Hepatocyte (in vitro differentiated cells): Measurements from ENCODE around the gene PMS2.
"Not testable (repeated sequence)": the region's sequence is repeated elsewhere in the genome, so short reads cannot be mapped to it uniquely, and the experiment has no call there.

Source experiments
- CTCF ChIP-seq: fragments of 200-600 bp; sonication (generic); IDR thresholded peaks from 2 replicates; pipeline ENCODE4 v1.5.1; 2016; ENCODE audit warnings: antibody characterized with exemption, mild to moderate bottlenecking; ENCODE audit not compliant: poor library complexity
- EZH2 ChIP-seq: fragments of 200-600 bp; sonication (generic); IDR thresholded peaks from 2 replicates; pipeline ENCODE4 v1.6.1; 2016; ENCODE audit warnings: antibody characterized with exemption, mild to moderate bottlenecking, borderline replicate concordance

GRCh38 chr7:5931905-5932644, 76.8 kb downstream of the PMS2 start:
- TF ChIP-seq CTCF, EZH2: not testable (repeated sequence)
